HEK293 (cell line): ENCODE measurements around the gene MACF1.

Experiments used
- BCL11B ChIP-seq: fragments of 450-650 bp; formaldehyde crosslinking; IDR thresholded peaks from 2 replicates; pipeline ENCODE4 v1.5.1; 2016; ENCODE audit warnings: low read depth, missing biosample characterization, missing genetic modification characterization
- KLF1 ChIP-seq: fragments of 450-650 bp; formaldehyde crosslinking; IDR thresholded peaks from 2 replicates; pipeline ENCODE4 v1.5.1; 2016; ENCODE audit warnings: missing biosample characterization, missing genetic modification characterization
- KLF9 ChIP-seq: fragments of 450-650 bp; formaldehyde crosslinking; IDR thresholded peaks from 2 replicates; pipeline ENCODE4 v1.5.1; 2016; ENCODE audit warnings: missing biosample characterization, missing genetic modification characterization, low read depth
- PRDM1 ChIP-seq: fragments of 450-650 bp; formaldehyde crosslinking; IDR thresholded peaks from 2 replicates; pipeline ENCODE4; 2016; ENCODE audit warnings: missing biosample characterization, missing genetic modification characterization
- PRDM10 ChIP-seq: fragments of 450-650 bp; formaldehyde crosslinking; IDR thresholded peaks from 2 replicates; pipeline ENCODE4 v1.5.1; 2016; ENCODE audit warnings: missing biosample characterization, missing genetic modification characterization
- SCRT2 ChIP-seq: fragments of 450-650 bp; formaldehyde crosslinking; IDR thresholded peaks from 2 replicates; pipeline ENCODE4 v1.5.1; 2016; ENCODE audit warnings: missing biosample characterization, missing genetic modification characterization
- TCF7L2 ChIP-seq: IDR thresholded peaks from 2 replicates; pipeline ENCODE4 v1.6.1; 2011; ENCODE audit warnings: low read depth, mild to moderate bottlenecking, inconsistent platforms, low read length, moderate library complexity, borderline replicate concordance
- YY1 ChIP-seq: fragments of 450-650 bp; formaldehyde crosslinking; IDR thresholded peaks from 2 replicates; pipeline ENCODE4 v1.5.1; 2018; ENCODE audit warnings: missing biosample characterization, missing genetic modification characterization
- ZBTB17 ChIP-seq: fragments of 450-650 bp; formaldehyde crosslinking; IDR thresholded peaks from 2 replicates; pipeline ENCODE4 v1.5.1; 2016; ENCODE audit warnings: missing biosample characterization, missing genetic modification characterization
- ZBTB44 ChIP-seq: fragments of 450-650 bp; IDR thresholded peaks from 2 replicates; pipeline ENCODE4 v1.5.1; 2018; ENCODE audit warnings: missing biosample characterization, mild to moderate bottlenecking, missing genetic modification characterization
- ZBTB49 ChIP-seq: fragments of 450-650 bp; formaldehyde crosslinking; IDR thresholded peaks from 2 replicates; pipeline ENCODE4 v1.5.1; 2016; ENCODE audit warnings: missing biosample characterization, missing genetic modification characterization, low read depth
- ZFP69B ChIP-seq: fragments of 450-650 bp; formaldehyde crosslinking; IDR thresholded peaks from 2 replicates; pipeline ENCODE4 v1.5.1; 2016; ENCODE audit warnings: missing biosample characterization, missing genetic modification characterization
- ZNF2 ChIP-seq: fragments of 450-650 bp; formaldehyde crosslinking; IDR thresholded peaks from 2 replicates; pipeline ENCODE4 v1.5.1; 2016; ENCODE audit warnings: missing biosample characterization, missing genetic modification characterization
- ZNF239 ChIP-seq: fragments of 450-650 bp; formaldehyde crosslinking; IDR thresholded peaks from 2 replicates; pipeline ENCODE4 v1.5.1; 2016; ENCODE audit warnings: missing biosample characterization, missing genetic modification characterization
- ZNF350 ChIP-seq: fragments of 450-650 bp; formaldehyde crosslinking; IDR thresholded peaks from 2 replicates; pipeline ENCODE4 v1.5.0; 2017; ENCODE audit warnings: missing biosample characterization, mild to moderate bottlenecking, missing genetic modification characterization
- ZNF416 ChIP-seq: fragments of 450-650 bp; formaldehyde crosslinking; IDR thresholded peaks from 2 replicates; pipeline ENCODE4 v1.5.1; 2016; ENCODE audit warnings: missing biosample characterization, missing genetic modification characterization
- ZNF623 ChIP-seq: fragments of 450-650 bp; formaldehyde crosslinking; IDR thresholded peaks from 2 replicates; pipeline ENCODE4 v1.5.1; 2016; ENCODE audit warnings: missing biosample characterization, missing genetic modification characterization
- ZNF629 ChIP-seq: fragments of 450-650 bp; formaldehyde crosslinking; IDR thresholded peaks from 2 replicates; pipeline ENCODE4 v1.5.1; 2017; ENCODE audit warnings: missing biosample characterization, missing genetic modification characterization
- TF ChIP-seq, protein P1 (sequence below): fragments of 450-650 bp; formaldehyde crosslinking; IDR thresholded peaks from 2 replicates; pipeline ENCODE4 v1.5.1; 2016; ENCODE audit warnings: missing biosample characterization, missing genetic modification characterization
- TF ChIP-seq, protein P2 (sequence below): fragments of 450-650 bp; formaldehyde crosslinking; IDR thresholded peaks from 2 replicates; pipeline ENCODE4 v1.5.1; 2016; ENCODE audit warnings: missing biosample characterization, missing genetic modification characterization
- TF ChIP-seq, protein P3 (sequence below): fragments of 450-650 bp; formaldehyde crosslinking; IDR thresholded peaks from 2 replicates; pipeline ENCODE4 v1.5.0; 2017; ENCODE audit warnings: missing biosample characterization, missing genetic modification characterization, borderline replicate concordance
- TF ChIP-seq, protein P4 (sequence below): fragments of 450-650 bp; formaldehyde crosslinking; IDR thresholded peaks from 2 replicates; pipeline ENCODE4 v1.5.1; 2016; ENCODE audit warnings: missing biosample characterization, missing genetic modification characterization

Gene MACF1

DNA sequence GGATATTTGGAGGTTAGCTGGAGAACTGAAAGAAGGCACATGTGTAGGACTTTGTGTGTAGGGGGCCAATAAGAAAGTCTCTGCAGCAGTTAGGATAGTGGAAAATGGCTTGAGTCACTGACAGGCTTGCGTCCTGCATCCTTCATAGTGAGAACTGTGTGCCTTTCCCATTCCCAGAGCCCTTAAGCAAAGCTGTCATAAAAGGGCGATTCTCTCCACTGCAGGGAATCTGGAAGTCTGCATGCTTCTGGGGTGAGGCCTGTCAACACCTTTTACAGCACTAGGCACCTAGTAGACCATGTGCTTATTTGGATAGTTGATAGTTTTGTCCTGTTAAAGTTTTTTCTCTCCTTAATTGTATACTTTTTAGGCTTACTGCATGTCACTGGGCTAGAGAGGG is 39.4 kb upstream of the MACF1 start (continued):
- TF ChIP-seq ZBTB49 (no peak), PRDM1 (no peak), ZNF416 (tag by site-specific recombination) (no peak), ZNF629 (tag by site-specific recombination) (no peak), ZBTB17 (tag by site-specific recombination) (no peak; the same call in 1 of the 2 replicates), ZFP69B (tag by site-specific recombination) (peak; percentile 85), ZBTB44 (peak; percentile 57; the same call in 1 of the 2 replicates), BCL11B (tag by site-specific recombination) (no peak), ZNF623 (tag by site-specific recombination) (no peak), ZNF350 (tag by site-specific recombination) (no peak), TCF7L2 (no peak), ZNF239 (tag by site-specific recombination) (no peak), KLF9 (tag by site-specific recombination) (no peak), YY1 (tag by site-specific recombination) (no peak), PRDM10 (tag by site-specific recombination) (no peak), SCRT2 (tag by site-specific recombination) (no peak), KLF1 (tag by site-specific recombination) (peak; percentile 66), ZNF2 (tag by site-specific recombination) (no peak)
- TF ChIP-seq, protein P1, sequence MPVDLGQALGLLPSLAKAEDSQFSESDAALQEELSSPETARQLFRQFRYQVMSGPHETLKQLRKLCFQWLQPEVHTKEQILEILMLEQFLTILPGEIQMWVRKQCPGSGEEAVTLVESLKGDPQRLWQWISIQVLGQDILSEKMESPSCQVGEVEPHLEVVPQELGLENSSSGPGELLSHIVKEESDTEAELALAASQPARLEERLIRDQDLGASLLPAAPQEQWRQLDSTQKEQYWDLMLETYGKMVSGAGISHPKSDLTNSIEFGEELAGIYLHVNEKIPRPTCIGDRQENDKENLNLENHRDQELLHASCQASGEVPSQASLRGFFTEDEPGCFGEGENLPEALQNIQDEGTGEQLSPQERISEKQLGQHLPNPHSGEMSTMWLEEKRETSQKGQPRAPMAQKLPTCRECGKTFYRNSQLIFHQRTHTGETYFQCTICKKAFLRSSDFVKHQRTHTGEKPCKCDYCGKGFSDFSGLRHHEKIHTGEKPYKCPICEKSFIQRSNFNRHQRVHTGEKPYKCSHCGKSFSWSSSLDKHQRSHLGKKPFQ (tag by site-specific recombination), result peak; percentile 89
- TF ChIP-seq, protein P2, sequence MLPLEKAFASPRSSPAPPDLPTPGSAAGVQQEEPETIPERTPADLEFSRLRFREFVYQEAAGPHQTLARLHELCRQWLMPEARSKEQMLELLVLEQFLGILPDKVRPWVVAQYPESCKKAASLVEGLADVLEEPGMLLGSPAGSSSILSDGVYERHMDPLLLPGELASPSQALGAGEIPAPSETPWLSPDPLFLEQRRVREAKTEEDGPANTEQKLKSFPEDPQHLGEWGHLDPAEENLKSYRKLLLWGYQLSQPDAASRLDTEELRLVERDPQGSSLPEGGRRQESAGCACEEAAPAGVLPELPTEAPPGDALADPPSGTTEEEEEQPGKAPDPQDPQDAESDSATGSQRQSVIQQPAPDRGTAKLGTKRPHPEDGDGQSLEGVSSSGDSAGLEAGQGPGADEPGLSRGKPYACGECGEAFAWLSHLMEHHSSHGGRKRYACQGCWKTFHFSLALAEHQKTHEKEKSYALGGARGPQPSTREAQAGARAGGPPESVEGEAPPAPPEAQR (tag by site-specific recombination), result no peak
- TF ChIP-seq, protein P3, sequence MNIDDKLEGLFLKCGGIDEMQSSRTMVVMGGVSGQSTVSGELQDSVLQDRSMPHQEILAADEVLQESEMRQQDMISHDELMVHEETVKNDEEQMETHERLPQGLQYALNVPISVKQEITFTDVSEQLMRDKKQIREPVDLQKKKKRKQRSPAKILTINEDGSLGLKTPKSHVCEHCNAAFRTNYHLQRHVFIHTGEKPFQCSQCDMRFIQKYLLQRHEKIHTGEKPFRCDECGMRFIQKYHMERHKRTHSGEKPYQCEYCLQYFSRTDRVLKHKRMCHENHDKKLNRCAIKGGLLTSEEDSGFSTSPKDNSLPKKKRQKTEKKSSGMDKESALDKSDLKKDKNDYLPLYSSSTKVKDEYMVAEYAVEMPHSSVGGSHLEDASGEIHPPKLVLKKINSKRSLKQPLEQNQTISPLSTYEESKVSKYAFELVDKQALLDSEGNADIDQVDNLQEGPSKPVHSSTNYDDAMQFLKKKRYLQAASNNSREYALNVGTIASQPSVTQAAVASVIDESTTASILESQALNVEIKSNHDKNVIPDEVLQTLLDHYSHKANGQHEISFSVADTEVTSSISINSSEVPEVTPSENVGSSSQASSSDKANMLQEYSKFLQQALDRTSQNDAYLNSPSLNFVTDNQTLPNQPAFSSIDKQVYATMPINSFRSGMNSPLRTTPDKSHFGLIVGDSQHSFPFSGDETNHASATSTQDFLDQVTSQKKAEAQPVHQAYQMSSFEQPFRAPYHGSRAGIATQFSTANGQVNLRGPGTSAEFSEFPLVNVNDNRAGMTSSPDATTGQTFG (tag by site-specific recombination), result no peak
- TF ChIP-seq, protein P4, sequence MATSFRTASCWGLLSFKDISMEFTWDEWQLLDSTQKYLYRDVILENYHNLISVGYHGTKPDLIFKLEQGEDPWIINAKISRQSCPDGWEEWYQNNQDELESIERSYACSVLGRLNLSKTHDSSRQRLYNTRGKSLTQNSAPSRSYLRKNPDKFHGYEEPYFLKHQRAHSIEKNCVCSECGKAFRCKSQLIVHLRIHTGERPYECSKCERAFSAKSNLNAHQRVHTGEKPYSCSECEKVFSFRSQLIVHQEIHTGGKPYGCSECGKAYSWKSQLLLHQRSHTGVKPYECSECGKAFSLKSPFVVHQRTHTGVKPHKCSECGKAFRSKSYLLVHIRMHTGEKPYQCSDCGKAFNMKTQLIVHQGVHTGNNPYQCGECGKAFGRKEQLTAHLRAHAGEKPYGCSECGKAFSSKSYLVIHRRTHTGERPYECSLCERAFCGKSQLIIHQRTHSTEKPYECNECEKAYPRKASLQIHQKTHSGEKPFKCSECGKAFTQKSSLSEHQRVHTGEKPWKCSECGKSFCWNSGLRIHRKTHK (tag by site-specific recombination), result no peak
